A549 (cell line): ENCODE results near the gene XCR1.

Source experiments
- EHF ChIP-seq: fragments of 250-450 bp; sonication (Bioruptor Pico); IDR thresholded peaks from 2 replicates; pipeline ENCODE4 v1.5.0; 2020; ENCODE audit warnings: mild to moderate bottlenecking
- EP300 ChIP-seq, 2 experiments: fragments of >200 bp; sonication (Bioruptor Twin); formaldehyde crosslinking; IDR thresholded peaks; 2 replicates in 1 of 2; 3 replicates in 1 of 2; pipeline ENCODE4 v1.6.1; 2016 to 2017
- HOXA7 ChIP-seq: fragments of 250-450 bp; sonication (Bioruptor Pico); IDR thresholded peaks from 2 replicates; pipeline ENCODE4 v1.5.0; 2020; ENCODE audit warnings: mild to moderate bottlenecking, moderate library complexity
- MAFK ChIP-seq: fragments of 450-650 bp; IDR thresholded peaks from 2 replicates; pipeline ENCODE4 v1.6.1; 2014; ENCODE audit not compliant: partially characterized antibody
- POLR2A ChIP-seq: IDR thresholded peaks from 2 replicates; pipeline ENCODE4 v1.6.1; 2012; ENCODE audit warnings: mild to moderate bottlenecking, low read length
- RAD21 ChIP-seq, 2 experiments: fragments of >200 bp in 1 of 2; sonication (Bioruptor Twin) in 1 of 2; formaldehyde crosslinking in 1 of 2; IDR thresholded peaks in 1 of 2; conservative IDR thresholded peaks in 1 of 2; 2 replicates in 1 of 2; 3 replicates in 1 of 2; pipeline ENCODE4 v1.6.1; 2012 to 2018; ENCODE audit warnings: inconsistent platforms in 1 of 2
- RARB ChIP-seq: fragments of 250-450 bp; sonication (Bioruptor Pico); IDR thresholded peaks from 2 replicates; pipeline ENCODE4 v1.8.0; 2021; ENCODE audit warnings: mild to moderate bottlenecking, moderate library complexity
- TF ChIP-seq, protein P1 (sequence below): fragments of >200 bp; sonication (Bioruptor Twin); formaldehyde crosslinking; IDR thresholded peaks from 3 replicates; pipeline ENCODE4 v1.5.1; 2016
- TF ChIP-seq, protein P2 (sequence below): fragments of 150-350 bp; IDR thresholded peaks from 2 replicates; pipeline ENCODE4 v1.6.1; 2014; ENCODE audit warnings: low read depth, mild to moderate bottlenecking, low read length
- TF ChIP-seq, protein P3 (sequence below): fragments of 450-650 bp; IDR thresholded peaks from 2 replicates; pipeline ENCODE4 v1.6.1; 2014; ENCODE audit warnings: antibody characterized with exemption
- TF ChIP-seq, protein P4 (sequence below): fragments of 200-600 bp; sonication (generic); IDR thresholded peaks from 2 replicates; pipeline ENCODE4 v1.6.1; 2016; ENCODE audit warnings: antibody characterized with exemption, mild to moderate bottlenecking, moderate library complexity
- TF ChIP-seq, protein P5 (sequence below): IDR thresholded peaks from 2 replicates; pipeline ENCODE4 v1.6.1; 2012
- TF ChIP-seq, protein P6 (sequence below): fragments of 250-450 bp; sonication (Bioruptor Pico); IDR thresholded peaks from 2 replicates; pipeline ENCODE4 v1.5.0; 2021; ENCODE audit warnings: mild to moderate bottlenecking, moderate library complexity, borderline replicate concordance

DNA sequence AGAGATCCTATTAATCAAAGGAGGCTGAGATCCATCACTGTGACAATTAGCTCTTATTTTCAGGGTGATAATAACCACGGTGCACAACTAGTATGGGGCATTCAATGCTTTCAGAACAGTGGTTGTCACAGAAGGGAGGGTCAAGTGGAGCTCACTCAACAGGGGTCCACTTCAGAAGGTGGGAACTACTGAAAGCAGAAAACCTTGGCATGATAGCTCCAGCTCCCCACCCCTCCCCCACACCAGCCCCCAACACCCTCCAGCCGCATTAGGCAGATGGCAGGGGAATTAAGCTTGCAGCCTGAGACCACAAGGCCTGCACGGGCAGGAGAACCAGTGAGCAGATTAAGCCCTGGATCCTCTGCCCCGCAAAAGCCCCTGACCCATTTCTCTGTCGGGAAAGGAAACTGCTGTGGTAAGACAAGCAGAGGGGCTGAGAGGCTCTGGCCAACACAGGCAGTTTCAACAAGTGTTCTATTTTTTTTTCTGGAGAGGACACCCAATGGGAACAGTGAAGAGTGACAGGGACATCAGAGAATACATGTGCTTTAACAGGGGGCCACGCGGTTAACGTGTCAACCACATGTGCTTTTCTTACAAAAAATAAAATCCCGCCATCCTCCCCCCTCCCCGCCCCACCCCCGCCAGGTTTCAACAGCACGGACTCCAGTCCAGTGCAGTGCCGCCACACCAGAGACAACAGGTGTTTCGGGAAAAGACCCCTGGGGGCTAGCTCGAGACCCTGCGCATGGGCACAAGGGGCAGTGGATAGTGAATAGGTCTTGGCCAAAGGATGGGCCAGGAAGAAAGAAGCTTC lies 32.7 kb downstream of the XCR1 start:
- TF ChIP-seq, protein P1, sequence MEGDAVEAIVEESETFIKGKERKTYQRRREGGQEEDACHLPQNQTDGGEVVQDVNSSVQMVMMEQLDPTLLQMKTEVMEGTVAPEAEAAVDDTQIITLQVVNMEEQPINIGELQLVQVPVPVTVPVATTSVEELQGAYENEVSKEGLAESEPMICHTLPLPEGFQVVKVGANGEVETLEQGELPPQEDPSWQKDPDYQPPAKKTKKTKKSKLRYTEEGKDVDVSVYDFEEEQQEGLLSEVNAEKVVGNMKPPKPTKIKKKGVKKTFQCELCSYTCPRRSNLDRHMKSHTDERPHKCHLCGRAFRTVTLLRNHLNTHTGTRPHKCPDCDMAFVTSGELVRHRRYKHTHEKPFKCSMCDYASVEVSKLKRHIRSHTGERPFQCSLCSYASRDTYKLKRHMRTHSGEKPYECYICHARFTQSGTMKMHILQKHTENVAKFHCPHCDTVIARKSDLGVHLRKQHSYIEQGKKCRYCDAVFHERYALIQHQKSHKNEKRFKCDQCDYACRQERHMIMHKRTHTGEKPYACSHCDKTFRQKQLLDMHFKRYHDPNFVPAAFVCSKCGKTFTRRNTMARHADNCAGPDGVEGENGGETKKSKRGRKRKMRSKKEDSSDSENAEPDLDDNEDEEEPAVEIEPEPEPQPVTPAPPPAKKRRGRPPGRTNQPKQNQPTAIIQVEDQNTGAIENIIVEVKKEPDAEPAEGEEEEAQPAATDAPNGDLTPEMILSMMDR: no peak
- TF ChIP-seq, protein P2, sequence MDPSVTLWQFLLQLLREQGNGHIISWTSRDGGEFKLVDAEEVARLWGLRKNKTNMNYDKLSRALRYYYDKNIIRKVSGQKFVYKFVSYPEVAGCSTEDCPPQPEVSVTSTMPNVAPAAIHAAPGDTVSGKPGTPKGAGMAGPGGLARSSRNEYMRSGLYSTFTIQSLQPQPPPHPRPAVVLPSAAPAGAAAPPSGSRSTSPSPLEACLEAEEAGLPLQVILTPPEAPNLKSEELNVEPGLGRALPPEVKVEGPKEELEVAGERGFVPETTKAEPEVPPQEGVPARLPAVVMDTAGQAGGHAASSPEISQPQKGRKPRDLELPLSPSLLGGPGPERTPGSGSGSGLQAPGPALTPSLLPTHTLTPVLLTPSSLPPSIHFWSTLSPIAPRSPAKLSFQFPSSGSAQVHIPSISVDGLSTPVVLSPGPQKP: no peak
- TF ChIP-seq RARB (CRISPR knock-in tag) (no peak), RAD21 (conservative IDR thresholded peaks at IDR 0.05 in 1 of 2, IDR thresholded peaks at IDR 0.05 in 1 of 2) (no peak), POLR2A (no peak), EP300 (IDR thresholded peaks at IDR 0.05) (no peak), EHF (CRISPR knock-in tag) (no peak), MAFK (no peak), HOXA7 (CRISPR knock-in tag) (no peak)
- TF ChIP-seq, protein P3, sequence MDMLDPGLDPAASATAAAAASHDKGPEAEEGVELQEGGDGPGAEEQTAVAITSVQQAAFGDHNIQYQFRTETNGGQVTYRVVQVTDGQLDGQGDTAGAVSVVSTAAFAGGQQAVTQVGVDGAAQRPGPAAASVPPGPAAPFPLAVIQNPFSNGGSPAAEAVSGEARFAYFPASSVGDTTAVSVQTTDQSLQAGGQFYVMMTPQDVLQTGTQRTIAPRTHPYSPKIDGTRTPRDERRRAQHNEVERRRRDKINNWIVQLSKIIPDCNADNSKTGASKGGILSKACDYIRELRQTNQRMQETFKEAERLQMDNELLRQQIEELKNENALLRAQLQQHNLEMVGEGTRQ: no peak
- TF ChIP-seq, protein P4, sequence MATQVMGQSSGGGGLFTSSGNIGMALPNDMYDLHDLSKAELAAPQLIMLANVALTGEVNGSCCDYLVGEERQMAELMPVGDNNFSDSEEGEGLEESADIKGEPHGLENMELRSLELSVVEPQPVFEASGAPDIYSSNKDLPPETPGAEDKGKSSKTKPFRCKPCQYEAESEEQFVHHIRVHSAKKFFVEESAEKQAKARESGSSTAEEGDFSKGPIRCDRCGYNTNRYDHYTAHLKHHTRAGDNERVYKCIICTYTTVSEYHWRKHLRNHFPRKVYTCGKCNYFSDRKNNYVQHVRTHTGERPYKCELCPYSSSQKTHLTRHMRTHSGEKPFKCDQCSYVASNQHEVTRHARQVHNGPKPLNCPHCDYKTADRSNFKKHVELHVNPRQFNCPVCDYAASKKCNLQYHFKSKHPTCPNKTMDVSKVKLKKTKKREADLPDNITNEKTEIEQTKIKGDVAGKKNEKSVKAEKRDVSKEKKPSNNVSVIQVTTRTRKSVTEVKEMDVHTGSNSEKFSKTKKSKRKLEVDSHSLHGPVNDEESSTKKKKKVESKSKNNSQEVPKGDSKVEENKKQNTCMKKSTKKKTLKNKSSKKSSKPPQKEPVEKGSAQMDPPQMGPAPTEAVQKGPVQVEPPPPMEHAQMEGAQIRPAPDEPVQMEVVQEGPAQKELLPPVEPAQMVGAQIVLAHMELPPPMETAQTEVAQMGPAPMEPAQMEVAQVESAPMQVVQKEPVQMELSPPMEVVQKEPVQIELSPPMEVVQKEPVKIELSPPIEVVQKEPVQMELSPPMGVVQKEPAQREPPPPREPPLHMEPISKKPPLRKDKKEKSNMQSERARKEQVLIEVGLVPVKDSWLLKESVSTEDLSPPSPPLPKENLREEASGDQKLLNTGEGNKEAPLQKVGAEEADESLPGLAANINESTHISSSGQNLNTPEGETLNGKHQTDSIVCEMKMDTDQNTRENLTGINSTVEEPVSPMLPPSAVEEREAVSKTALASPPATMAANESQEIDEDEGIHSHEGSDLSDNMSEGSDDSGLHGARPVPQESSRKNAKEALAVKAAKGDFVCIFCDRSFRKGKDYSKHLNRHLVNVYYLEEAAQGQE: no peak
- TF ChIP-seq, protein P5, sequence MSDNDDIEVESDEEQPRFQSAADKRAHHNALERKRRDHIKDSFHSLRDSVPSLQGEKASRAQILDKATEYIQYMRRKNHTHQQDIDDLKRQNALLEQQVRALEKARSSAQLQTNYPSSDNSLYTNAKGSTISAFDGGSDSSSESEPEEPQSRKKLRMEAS: no peak
- TF ChIP-seq, protein P6, sequence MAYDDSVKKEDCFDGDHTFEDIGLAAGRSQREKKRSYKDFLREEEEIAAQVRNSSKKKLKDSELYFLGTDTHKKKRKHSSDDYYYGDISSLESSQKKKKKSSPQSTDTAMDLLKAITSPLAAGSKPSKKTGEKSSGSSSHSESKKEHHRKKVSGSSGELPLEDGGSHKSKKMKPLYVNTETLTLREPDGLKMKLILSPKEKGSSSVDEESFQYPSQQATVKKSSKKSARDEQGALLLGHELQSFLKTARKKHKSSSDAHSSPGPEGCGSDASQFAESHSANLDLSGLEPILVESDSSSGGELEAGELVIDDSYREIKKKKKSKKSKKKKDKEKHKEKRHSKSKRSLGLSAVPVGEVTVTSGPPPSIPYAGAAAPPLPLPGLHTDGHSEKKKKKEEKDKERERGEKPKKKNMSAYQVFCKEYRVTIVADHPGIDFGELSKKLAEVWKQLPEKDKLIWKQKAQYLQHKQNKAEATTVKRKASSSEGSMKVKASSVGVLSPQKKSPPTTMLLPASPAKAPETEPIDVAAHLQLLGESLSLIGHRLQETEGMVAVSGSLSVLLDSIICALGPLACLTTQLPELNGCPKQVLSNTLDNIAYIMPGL (CRISPR knock-in tag): no peak
